CD8-positive, alpha-beta memory T cell (primary cell): ENCODE data around the gene CLMN. TPM values are rescaled to one million over a fixed set of nuclear protein-coding genes. Genes with fewer than 3 reads are reported as not detected.

ENCODE experiments used
- CTCF ChIA-PET: fragments of 350-600 bp; sonication (Branson Sonifier 250); formaldehyde crosslinking; loops from one replicate; lab custom pipeline; 2021; ENCODE audit warnings: antibody characterized with exemption; lab: Charles Lee
- POLR2A ChIA-PET: fragments of 350-600 bp; sonication (Branson Sonifier 250); formaldehyde crosslinking; loops from one replicate; lab custom pipeline; 2021; ENCODE audit warnings: antibody characterized with exemption; lab: Charles Lee
- DNase-seq, 5 donors: peaks; one replicate each; pipeline versions ENCODE4 v3.0.0 to v3.0.0-alpha.2; 2020 to 2022; ENCODE audit warnings: mixed read lengths in 1 of 5
- H3K27ac ChIP-seq: one replicate; pipeline ENCODE4 v1.7.0; 2013; ENCODE audit warnings: low read depth, mild to moderate bottlenecking, low read length, moderate library complexity
- H3K27me3 ChIP-seq: 2 replicates; pipeline ENCODE4 v1.7.0; 2013; ENCODE audit warnings: low read length, mild to moderate bottlenecking; ENCODE audit not compliant: insufficient read depth, poor library complexity, severe bottlenecking
- H3K36me3 ChIP-seq: 2 replicates; pipeline ENCODE4 v1.7.0; 2013; ENCODE audit warnings: mild to moderate bottlenecking, low read length, moderate library complexity; ENCODE audit not compliant: insufficient read depth
- H3K4me1 ChIP-seq: 2 replicates; pipeline ENCODE4 v1.7.0; 2013; ENCODE audit warnings: mild to moderate bottlenecking, low read length, moderate library complexity; ENCODE audit not compliant: insufficient read depth
- H3K4me3 ChIP-seq: 2 replicates; pipeline ENCODE4 v1.7.0; 2013; ENCODE audit warnings: mild to moderate bottlenecking, low read length
- H3K9me3 ChIP-seq: 2 replicates; pipeline ENCODE4 v1.7.0; 2013; ENCODE audit warnings: mild to moderate bottlenecking, low read length
- H3K27ac Mint-ChIP-seq, 8 donors: one replicate each; pipeline ENCODE4 v1.8.0; 2020 to 2021; ENCODE audit warnings: mixed read lengths in 8 of 8, mild to moderate bottlenecking in 6 of 8, inconsistent platforms in 3 of 8, moderate library complexity in 3 of 8
- H3K27me3 Mint-ChIP-seq, 2 donors: one replicate each; pipeline ENCODE4 v1.8.0; 2020 to 2021; ENCODE audit warnings: mixed read lengths in 2 of 2, mild to moderate bottlenecking in 1 of 2, moderate library complexity in 1 of 2
- H3K36me3 Mint-ChIP-seq, 3 donors: one replicate each; pipeline ENCODE4 v1.8.0; 2020 to 2021; ENCODE audit warnings: mixed read lengths in 3 of 3, inconsistent platforms in 1 of 3, mild to moderate bottlenecking in 1 of 3
- H3K4me1 Mint-ChIP-seq, 3 donors: one replicate each; pipeline ENCODE4 v1.8.0; 2020 to 2021; ENCODE audit warnings: mixed read lengths in 3 of 3, inconsistent platforms in 1 of 3, mild to moderate bottlenecking in 1 of 3
- H3K4me3 Mint-ChIP-seq, 7 donors: one replicate each; pipeline ENCODE4 v1.8.0; 2020 to 2021; ENCODE audit warnings: mixed read lengths in 7 of 7, mild to moderate bottlenecking in 6 of 7, moderate library complexity in 4 of 7, inconsistent platforms in 2 of 7
- H3K9me3 Mint-ChIP-seq, 5 donors: one replicate each; pipeline ENCODE4 v1.8.0; 2020 to 2022; ENCODE audit warnings: mixed read lengths in 5 of 5, mild to moderate bottlenecking in 3 of 5, moderate library complexity in 2 of 5, inconsistent platforms in 1 of 5
- polyA plus RNA-seq: library from polyadenylated mRNA; unstranded; fragments of 300-500 nt; fragmentation: Illumina TruSeq; gene quantifications from one replicate; pipeline ENCODE4 v1.2.3, GENCODE V29; 2021
- total RNA-seq, 2 experiments: library from RNA; stranded (reverse); gene quantifications; one replicate each; pipeline ENCODE4 v1.2.3, GENCODE V29; 2021

CLMN gene
- total and polyA plus RNA-seq, 3 experiments from 2014 or later = 0.15 to 0.72 (median 0.29) TPM

- peaks cover 19 to 53% of the 10 kb centered on the region in 2 donors for H3K27me3 Mint-ChIP-seq
- H3K36me3 Mint-ChIP-seq = peaks cover 0 to 2% (median 0%) of the 10 kb centered on the region in 3 donors
- no peaks in the 10 kb centered on the region for H3K4me1 Mint-ChIP-seq
- ChIA-PET CTCF (no interaction called here), POLR2A (no interaction called here)
- H3K27ac Mint-ChIP-seq = no peak overlapping the region
- H3K27me3 ChIP-seq = no peaks in the 10 kb centered on the region
- no peaks in the 10 kb centered on the region for H3K9me3 ChIP-seq
- no peak for DNase-seq
- H3K4me3 Mint-ChIP-seq = peak overlapping the region in 1 of 7 donors; percentile 54
- no peaks in the 10 kb centered on the region for H3K36me3 ChIP-seq
- no peaks in the 10 kb centered on the region for H3K4me1 ChIP-seq
- H3K27ac ChIP-seq = no peak overlapping the region
- H3K9me3 Mint-ChIP-seq = no peaks in the 10 kb centered on the region
- H3K4me3 ChIP-seq = no peak overlapping the region
Measured at GRCh38 chr14:95339301-95339865, 19.7 kb upstream of the CLMN start.

- Histone ChIP-seq H3K4me1 (no peaks in the 10 kb centered on the region), H3K4me3 (no peak overlapping the region), H3K27ac (no peak overlapping the region), H3K27me3 (no peaks in the 10 kb centered on the region), H3K36me3 (no peaks in the 10 kb centered on the region), H3K9me3 (no peaks in the 10 kb centered on the region)
- H3K36me3 Mint-ChIP-seq = peaks cover 0 to 2% (median 0%) of the 10 kb centered on the region in 3 donors
- ChIA-PET CTCF (no interaction called here), POLR2A (no interaction called here)
- no peaks in the 10 kb centered on the region for H3K4me1 Mint-ChIP-seq
- H3K27me3 Mint-ChIP-seq = peaks cover 19 to 51% of the 10 kb centered on the region in 2 donors
- no peaks in the 10 kb centered on the region for H3K9me3 Mint-ChIP-seq
- no peak overlapping the region for H3K4me3 Mint-ChIP-seq
- H3K27ac Mint-ChIP-seq = no peak overlapping the region
- no peak for DNase-seq
Measured at GRCh38 chr14:95338436-95338835, 18.7 kb upstream of the CLMN start.

GRCh38 chr14:95337041-95337595 is 17.4 kb upstream of the CLMN start:
- no peaks in the 10 kb centered on the region for H3K4me1 ChIP-seq
- ChIA-PET CTCF (interaction anchor here (1.3 kb wide), 1 partner anchor 17 kb away, joined by 3 read pairs; the partner anchor contains the start of gene CLMN), POLR2A (no interaction called here)
- H3K9me3 ChIP-seq = no peaks in the 10 kb centered on the region
- no peaks in the 10 kb centered on the region for H3K4me1 Mint-ChIP-seq
- H3K27ac Mint-ChIP-seq = no peak overlapping the region
- H3K27ac ChIP-seq = no peak overlapping the region
- H3K36me3 ChIP-seq = no peaks in the 10 kb centered on the region
- H3K27me3 ChIP-seq = no peaks in the 10 kb centered on the region
- H3K27me3 Mint-ChIP-seq = peaks cover 19 to 51% of the 10 kb centered on the region in 2 donors
- no peaks in the 10 kb centered on the region for H3K9me3 Mint-ChIP-seq
- H3K4me3 Mint-ChIP-seq = no peak overlapping the region
- peaks cover 0 to 2% (median 0%) of the 10 kb centered on the region in 3 donors for H3K36me3 Mint-ChIP-seq
- H3K4me3 ChIP-seq = no peak overlapping the region
- no peak for DNase-seq

GRCh38 chr14:95336192-95336760 is 16.6 kb upstream of the CLMN start:
- no peak overlapping the region for H3K27ac Mint-ChIP-seq
- ChIA-PET CTCF (interaction anchor here (0.9 kb wide), 1 partner anchor 10 kb away, joined by 3 read pairs; no protein-coding TSS in a partner anchor), POLR2A (no interaction called here)
- no peaks in the 10 kb centered on the region for H3K27me3 ChIP-seq
- no peak for DNase-seq
- H3K4me3 Mint-ChIP-seq = no peak overlapping the region
- H3K27me3 Mint-ChIP-seq = peaks cover 17 to 48% of the 10 kb centered on the region in 2 donors
- H3K4me3 ChIP-seq = no peak overlapping the region
- H3K36me3 ChIP-seq = no peaks in the 10 kb centered on the region
- H3K4me1 ChIP-seq = no peaks in the 10 kb centered on the region
- H3K4me1 Mint-ChIP-seq = no peaks in the 10 kb centered on the region
- H3K9me3 ChIP-seq = no peaks in the 10 kb centered on the region
- no peak overlapping the region for H3K27ac ChIP-seq
- H3K9me3 Mint-ChIP-seq = no peaks in the 10 kb centered on the region
- H3K36me3 Mint-ChIP-seq = peaks cover 0 to 2% (median 0%) of the 10 kb centered on the region in 3 donors

GRCh38 chr14:95335071-95335470 is 15.4 kb upstream of the CLMN start:
- no peaks in the 10 kb centered on the region for H3K9me3 Mint-ChIP-seq
- peaks cover 14 to 39% of the 10 kb centered on the region in 2 donors for H3K27me3 Mint-ChIP-seq
- H3K27me3 ChIP-seq = no peaks in the 10 kb centered on the region
- DNase-seq = no peak
- H3K36me3 ChIP-seq = no peaks in the 10 kb centered on the region
- H3K4me1 Mint-ChIP-seq = no peaks in the 10 kb centered on the region
- H3K27ac ChIP-seq = no peak overlapping the region
- H3K36me3 Mint-ChIP-seq = peaks cover 0 to 2% (median 0%) of the 10 kb centered on the region in 3 donors
- no peaks in the 10 kb centered on the region for H3K9me3 ChIP-seq
- ChIA-PET POLR2A (no interaction called here), CTCF (no interaction called here)
- H3K27ac Mint-ChIP-seq = no peak overlapping the region
- H3K4me1 ChIP-seq = no peaks in the 10 kb centered on the region
- no peak overlapping the region for H3K4me3 ChIP-seq
- no peak overlapping the region for H3K4me3 Mint-ChIP-seq

GRCh38 chr14:95334044-95334443 is 14.3 kb upstream of the CLMN start:
- H3K27ac ChIP-seq = no peak overlapping the region
- no peaks in the 10 kb centered on the region for H3K27me3 ChIP-seq
- Mint-ChIP-seq H3K4me3 (no peak overlapping the region), H3K36me3 (peaks cover 0 to 2% (median 0%) of the 10 kb centered on the region in 3 donors), H3K27ac (no peak overlapping the region), H3K27me3 (peaks cover 15 to 38% of the 10 kb centered on the region in 2 donors), H3K9me3 (no peaks in the 10 kb centered on the region), H3K4me1 (no peaks in the 10 kb centered on the region)
- H3K4me3 ChIP-seq = no peak overlapping the region
- no peaks in the 10 kb centered on the region for H3K36me3 ChIP-seq
- ChIA-PET POLR2A (no interaction called here), CTCF (no interaction called here)
- H3K9me3 ChIP-seq = no peaks in the 10 kb centered on the region
- H3K4me1 ChIP-seq = no peaks in the 10 kb centered on the region
- no peak for DNase-seq

GRCh38 chr14:95332641-95333040 is 12.9 kb upstream of the CLMN start:
- Histone ChIP-seq H3K36me3 (no peaks in the 10 kb centered on the region), H3K4me1 (no peaks in the 10 kb centered on the region), H3K9me3 (no peaks in the 10 kb centered on the region), H3K27ac (no peak overlapping the region), H3K4me3 (no peak overlapping the region), H3K27me3 (no peaks in the 10 kb centered on the region)
- DNase-seq = no peak
- ChIA-PET CTCF (no interaction called here), POLR2A (no interaction called here)
- Mint-ChIP-seq H3K9me3 (no peaks in the 10 kb centered on the region), H3K27ac (peak overlapping the region in 1 of 8 donors; percentile 57), H3K4me1 (no peaks in the 10 kb centered on the region), H3K36me3 (no peaks in the 10 kb centered on the region), H3K27me3 (peaks cover 16 to 39% of the 10 kb centered on the region in 2 donors), H3K4me3 (no peak overlapping the region)

GRCh38 chr14:95331708-95332408 is 12.2 kb upstream of the CLMN start:
- Histone ChIP-seq H3K27me3 (no peaks in the 10 kb centered on the region), H3K36me3 (no peaks in the 10 kb centered on the region), H3K9me3 (no peaks in the 10 kb centered on the region), H3K27ac (no peak overlapping the region), H3K4me1 (no peaks in the 10 kb centered on the region), H3K4me3 (no peak overlapping the region)
- H3K27ac Mint-ChIP-seq = no peak overlapping the region
- no peak for DNase-seq
- no peaks in the 10 kb centered on the region for H3K4me1 Mint-ChIP-seq
- ChIA-PET CTCF (no interaction called here), POLR2A (no interaction called here)
- H3K9me3 Mint-ChIP-seq = no peaks in the 10 kb centered on the region
- H3K4me3 Mint-ChIP-seq = no peak overlapping the region
- peaks cover 14 to 39% of the 10 kb centered on the region in 2 donors for H3K27me3 Mint-ChIP-seq
- no peaks in the 10 kb centered on the region for H3K36me3 Mint-ChIP-seq
